NCI-H748 (cell line): ENCODE measurements around the gene RAMP2.
A peak's percentile ranks its signal among the peaks of the same experiment; 100 is the strongest.
"Not testable (repeated sequence)": the region's sequence is repeated elsewhere in the genome, so short reads cannot be mapped to it uniquely, and the experiment has no call there.

ENCODE experiments used
- DNase-seq: peaks from one replicate; lab custom pipeline; 2025; ENCODE audit not compliant: unreplicated experiment; lab: John Stamatoyannopoulos, UW

RAMP2 gene, protein sequence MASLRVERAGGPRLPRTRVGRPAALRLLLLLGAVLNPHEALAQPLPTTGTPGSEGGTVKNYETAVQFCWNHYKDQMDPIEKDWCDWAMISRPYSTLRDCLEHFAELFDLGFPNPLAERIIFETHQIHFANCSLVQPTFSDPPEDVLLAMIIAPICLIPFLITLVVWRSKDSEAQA

DNA sequence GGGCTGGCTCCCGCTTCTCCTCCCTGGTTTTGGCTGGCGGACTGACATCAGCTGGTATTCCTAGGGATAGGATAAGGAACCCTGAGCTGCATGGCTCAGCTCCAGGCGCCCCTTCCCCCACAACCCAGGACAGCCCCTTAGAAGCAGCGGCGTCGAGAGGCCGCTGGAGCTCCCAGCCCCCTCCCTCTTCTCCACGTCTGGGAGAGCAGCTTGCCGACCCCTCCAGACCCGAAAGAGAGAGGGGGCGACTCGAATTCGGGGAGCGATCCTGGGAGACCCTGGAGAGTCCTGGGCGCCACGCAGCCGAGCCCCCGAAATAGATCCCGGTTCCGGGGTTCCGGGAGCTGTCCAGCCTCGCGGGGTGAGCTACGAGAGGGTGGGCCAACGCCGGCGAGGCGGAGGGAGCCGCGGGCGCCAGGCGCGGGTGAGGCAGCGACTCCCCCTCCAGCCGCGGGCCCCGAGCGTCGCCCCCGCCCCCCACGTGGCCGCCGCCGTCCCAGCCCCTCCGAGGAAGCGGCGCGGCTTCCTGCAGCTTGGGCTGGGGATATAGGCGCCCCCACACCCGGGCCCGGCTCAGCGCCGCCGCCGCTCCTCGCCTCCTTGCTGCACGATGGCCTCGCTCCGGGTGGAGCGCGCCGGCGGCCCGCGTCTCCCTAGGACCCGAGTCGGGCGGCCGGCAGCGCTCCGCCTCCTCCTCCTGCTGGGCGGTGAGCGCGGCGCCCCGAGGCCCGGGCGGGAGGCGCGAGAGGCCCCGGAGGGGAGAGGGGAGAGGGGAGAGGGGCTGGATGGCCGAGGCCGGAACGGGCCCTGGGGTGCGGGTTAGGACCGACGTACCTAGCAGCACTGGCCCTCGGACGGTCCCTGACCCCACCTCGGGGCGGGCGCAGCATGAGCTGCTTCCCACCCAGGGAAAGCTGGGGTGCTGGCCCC lies at the start of gene RAMP2:
Gene RAMP2, plus strand, starts transcription at position 576 of the 930 bp plus-strand sequence. Its CDS starts 35 bp downstream, at position 611.
- DNase-seq, result peak; percentile 63

DNA sequence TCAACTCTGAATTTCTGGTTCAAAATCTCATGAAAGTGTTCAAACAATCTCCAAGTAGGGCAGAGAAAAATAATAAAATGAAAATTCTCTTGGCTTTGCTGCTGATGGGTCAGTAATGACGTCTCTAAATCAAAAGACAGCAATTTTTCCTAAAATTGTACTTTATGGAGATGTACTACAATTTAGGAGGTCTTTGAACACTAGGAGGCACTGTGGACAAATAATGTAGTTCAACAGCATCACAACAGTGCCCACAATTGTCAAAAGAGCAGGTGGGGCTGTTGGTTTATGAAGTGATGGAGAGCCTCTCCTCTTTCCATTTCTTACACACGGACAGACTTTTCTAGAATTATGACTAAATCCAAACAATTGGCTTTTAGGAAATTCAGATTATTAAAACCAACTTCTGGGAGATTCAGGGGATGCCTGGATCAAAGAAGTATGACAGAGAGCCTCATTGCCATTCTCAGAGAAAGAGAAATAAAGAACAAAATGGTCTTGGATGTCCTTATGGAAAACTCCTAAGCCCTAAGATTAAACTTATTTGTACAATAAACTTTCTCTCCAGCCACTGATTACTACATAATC lies 39.9 kb upstream of the RAMP2 start:
- peak; percentile 81 for DNase-seq

DNA sequence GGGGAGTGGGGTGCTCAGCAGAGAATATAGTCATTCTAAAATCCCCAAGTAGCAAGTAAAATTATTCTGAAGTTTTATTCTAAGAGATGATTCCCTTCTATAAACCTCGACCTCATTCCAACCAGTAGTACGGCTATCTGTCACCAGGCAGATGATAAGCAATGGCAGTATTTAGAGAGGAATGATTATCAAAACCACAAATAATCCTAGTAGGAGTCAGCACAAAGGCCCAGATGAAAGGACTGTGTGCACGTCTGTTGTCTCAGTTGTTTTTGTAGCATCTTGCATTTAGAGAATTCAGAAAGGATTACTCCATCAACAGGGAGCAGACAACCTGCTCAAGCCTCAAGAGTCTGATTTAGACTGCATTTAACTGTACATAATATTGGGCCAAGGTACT lies 37.4 kb upstream of the RAMP2 start:
- no peak for DNase-seq

DNA sequence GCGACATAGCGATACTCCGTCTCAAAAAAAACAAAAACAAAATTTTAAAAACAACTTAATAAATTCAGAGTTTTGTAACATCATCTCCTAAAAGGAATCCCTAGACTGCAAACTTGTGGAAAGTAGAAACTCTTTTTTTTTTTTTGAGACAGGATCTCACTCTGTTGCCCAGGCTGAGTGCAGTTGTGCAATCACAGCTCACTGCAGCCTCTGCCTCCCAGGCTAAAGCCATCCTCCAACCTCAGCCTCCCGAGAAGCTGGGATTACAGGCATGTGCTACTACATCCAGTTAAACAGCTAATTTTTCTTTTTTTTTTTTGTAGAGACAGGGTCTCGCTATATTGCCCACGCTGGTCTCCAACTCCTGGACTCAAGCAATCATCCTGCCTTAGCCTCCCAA lies 35.9 kb upstream of the RAMP2 start:
- no peak for DNase-seq

DNA sequence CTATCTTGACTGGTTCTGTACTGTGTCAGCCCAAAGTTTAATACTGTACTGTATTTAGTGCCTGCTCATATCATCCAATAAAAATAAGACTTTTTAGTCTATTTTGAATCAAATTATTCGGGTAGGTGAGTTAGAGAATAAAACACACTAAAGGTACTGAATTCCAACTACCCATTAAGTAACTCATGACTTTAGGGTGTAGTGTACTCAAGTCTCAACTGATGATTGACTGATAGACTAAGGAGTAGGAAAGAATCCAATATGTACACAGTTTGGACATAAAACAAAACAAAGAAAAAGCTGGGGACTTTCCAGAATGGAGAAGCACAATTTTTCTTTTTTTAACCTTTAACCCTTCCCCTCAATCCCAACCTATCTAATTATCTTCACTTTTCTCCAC lies 20.3 kb upstream of the RAMP2 start:
- DNase-seq, result no peak

DNA sequence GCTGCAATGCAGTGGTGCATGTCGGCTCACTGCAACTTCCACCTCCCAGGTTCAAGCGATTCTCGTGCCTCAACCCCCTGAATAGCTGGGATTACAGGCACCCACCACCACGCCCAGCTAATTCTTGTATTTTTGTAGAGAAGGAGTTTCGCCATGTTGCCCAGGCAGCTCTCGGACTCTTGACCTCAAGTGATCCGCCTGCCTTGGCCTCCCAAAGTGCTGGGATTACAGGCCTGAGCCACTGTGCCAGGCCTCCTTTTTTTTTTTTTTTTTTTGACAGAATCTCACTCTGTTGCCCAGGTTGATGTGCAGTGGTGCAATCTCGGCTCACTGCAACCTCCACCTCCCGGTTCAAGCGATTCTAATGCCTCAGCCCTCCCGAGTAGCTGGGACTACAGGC lies 18.1 kb upstream of the RAMP2 start:
- not testable (repeated sequence) for DNase-seq

DNA sequence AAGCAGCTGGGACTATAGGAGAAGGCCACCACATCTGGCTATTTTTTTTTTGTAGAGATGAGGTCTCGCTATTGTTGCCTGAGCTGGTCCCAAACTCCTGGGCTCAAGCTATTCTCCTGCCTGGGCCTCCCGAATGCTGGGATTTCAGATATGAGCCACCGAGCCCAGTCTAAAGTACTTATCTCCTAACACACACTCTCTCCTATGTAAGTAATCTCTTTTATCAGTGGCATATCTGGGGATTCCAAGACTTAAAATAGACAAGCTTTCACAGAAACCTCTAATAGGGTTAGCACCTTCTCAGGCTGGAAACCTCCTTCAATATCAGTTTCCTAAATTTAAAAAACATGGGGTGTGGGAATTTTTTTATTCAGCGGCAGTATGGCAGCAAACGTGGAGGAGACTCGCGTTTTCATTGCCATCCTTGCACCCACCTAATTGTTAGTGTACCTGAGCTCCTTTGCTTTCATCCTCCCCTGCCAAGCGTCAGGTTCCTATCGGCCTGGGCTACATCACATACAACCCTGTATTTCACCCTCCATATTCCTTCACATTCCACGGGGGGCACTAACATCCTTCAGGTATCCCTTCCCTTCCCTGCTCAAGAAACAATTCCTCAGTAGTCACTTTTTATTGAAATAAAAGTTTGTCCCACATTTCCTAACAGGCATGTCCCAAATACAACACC lies 17.3 kb upstream of the RAMP2 start:
- peak; percentile 20 for DNase-seq

DNA sequence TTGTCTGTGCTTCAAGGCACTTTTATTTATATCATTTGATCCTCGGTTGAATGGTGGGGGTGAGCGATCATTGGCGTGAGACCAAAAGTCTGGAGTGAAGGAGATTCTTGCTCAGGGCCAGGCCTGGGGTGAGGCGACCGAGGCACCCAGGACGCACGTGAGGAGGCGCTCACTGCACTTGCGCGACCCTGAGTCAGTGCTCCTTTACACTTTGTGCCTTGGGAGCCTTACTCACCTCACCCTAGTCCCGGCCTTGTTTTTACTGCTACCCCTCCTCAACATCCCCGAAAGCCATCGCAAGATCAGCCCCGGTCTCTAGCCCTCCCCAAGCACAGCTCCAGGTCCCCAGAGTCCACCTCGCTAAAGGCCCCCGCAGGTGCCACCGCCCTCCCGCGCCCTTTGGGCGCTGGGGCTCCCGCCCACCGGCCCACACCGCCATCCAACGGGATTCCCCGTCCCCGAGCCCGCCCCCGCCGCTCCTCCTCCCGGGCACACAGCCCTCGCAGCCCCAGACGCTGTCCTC lies 16.7 kb upstream of the RAMP2 start:
- peak; percentile 90 for DNase-seq

DNA sequence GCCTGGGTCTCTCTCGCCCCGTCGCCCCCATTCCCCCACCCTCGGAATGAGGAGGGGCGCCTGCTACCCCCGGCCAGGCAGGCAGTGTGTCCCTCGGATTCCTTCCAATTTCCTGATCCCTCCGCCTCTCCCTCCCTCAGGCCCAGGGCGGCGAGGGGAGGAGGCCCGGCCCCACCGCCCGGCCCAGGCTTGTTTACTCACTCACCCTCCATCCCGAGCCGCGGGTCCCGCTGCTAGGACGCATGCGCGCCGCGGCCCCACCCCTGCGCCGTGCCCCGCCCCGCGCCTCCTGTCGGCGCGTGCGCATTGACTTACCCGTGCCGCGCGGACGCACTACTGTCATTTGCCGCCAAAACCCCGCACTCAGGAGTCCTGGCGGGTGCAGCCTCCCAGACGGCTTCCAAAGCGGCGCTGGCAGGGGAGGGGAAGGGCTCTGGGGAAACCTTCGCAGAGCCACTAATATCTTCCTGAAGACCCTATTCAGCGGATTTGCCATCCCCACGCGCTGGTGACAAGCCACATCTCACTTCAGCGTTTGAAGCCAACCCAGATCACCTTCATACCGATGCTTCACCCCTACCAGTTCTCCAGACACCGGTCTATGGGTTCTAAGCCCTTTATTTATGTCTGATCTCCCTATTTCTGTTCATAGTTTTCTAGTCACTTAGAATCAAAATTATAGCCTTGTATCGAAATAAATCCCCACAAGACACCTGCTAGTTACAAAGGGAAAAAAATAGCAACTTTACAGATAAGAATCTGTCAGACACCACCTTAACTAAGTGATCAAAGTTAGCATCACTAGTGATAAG lies 16.0 kb upstream of the RAMP2 start, which contains the start of gene EZH1:
Gene EZH1, minus strand, starts transcription at position 235 of the 812 bp plus-strand sequence. CDS start 16,099 bp downstream, outside the sequence.
- DNase-seq, result peak; percentile 96

DNA sequence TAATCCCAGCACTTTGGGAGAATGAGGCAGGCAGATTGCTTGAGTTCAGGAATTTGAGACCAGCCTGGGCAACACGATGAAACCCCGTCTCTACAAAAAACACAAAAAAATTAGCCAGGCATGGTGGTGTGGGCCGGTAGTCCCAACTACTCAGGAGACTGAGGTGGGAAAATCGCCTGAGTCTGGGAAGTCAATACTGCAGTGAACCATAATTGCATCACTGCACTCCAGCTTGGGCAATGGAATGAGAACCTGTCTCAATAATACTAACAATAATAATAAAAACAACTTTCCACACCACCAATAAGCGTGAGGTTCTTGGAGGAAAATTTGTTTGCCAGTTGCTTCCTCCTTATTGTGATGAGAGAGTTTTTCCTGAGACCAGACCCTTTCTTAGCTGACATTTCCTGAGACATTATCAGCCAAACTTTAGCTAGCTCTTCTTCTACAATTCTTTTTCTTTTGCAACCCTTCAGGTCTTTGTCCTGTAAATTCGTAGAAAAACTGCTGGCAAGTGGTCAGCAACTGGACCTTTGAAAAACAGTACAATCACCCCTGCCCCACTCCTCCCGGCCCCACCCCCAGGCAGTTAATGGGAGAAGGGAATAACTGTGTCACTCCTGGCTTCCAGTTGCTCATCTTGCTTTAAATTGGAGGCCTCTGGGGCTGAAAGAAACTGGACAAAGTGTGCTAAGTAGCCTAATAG lies 12.7 kb upstream of the RAMP2 start:
- no peak for DNase-seq

DNA sequence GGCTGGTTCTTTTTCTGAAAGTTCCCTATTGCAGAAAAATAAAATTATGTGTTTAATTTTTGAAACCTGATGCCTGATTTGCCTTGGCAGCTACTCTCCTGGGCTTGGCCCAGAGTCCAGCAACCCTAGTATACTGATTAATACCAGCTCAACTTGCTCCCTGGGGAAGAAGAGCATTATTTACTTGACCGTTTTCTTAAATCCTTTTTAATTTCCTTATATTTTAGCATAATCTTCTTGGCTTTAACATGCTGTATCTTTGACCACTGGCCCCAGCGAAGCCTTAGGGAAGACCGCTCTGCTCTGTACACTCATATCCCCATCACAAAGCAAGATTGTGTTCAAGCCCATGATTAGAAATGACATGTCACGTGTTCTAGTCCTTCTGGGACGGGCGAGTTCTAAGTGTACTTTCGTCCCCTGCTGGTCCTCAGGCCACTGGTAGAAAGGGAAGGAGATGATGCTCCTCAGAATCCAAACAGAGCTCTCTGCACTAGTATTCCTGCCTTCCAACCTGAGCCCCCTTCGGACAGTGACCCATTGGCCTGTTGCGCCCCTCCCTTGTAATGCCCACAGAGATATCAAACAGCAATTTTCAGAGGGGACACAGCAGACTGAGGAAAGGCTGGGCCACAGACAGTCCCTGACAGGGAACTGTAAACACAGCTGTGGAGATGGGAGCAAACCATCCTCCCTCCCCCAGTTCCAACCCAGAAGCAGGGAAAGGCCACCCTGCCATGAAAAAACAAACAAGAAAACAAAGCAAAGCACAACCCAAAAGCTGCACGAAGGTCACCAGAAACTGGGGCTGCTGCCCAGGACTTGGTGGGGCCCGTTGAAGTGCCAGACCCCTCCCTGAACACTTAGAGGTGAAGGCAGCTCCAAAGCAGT lies 11.9 kb upstream of the RAMP2 start:
- no peak for DNase-seq

DNA sequence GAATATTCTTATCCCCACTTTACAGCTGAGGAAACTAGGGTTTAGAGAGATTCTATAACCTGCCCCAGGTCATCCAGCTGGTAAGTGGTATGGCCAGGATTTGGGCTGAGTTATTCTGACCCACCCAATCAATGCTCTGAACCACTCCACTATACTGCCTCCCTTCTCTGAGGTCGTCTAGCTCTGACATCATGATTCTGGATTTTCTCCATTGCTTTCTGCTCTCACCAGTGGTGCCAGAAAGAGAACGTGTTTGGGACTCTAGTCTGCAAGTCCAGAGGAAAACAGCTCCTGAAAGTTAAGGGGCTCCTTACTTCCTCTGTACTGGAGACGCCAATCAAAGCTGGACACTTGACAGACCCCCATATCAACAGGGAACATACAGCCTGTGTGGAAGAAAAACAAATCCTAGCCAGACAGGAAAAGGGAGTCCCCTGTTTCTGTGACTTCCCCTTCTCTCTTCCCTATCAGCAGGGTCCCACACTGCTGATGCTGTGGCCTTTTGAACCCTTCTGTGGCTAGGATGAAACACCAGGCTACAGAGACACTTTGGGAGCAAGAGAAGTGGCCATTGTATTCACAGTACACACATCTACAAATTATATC lies 10.2 kb upstream of the RAMP2 start:
- DNase-seq, result no peak

DNA sequence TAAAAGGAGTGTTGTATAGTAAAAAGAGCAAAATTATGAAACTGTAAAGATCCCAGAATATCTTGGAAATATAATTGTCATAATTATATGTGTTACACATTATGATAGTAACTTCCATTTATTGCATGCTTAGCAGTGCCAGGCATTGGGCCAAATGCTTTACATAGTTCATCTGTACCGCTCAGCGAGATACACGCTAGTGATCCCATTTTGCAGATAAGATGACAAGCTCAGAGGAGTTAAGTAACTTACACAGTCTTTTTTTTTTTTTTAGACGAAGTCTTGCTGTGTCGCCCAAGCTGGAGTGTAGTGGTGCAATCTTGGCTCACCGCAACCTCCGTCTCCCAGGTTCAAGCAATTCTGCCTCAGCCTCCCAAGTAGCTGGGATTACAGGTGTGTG lies 9.4 kb upstream of the RAMP2 start:
- DNase-seq, result no peak

DNA sequence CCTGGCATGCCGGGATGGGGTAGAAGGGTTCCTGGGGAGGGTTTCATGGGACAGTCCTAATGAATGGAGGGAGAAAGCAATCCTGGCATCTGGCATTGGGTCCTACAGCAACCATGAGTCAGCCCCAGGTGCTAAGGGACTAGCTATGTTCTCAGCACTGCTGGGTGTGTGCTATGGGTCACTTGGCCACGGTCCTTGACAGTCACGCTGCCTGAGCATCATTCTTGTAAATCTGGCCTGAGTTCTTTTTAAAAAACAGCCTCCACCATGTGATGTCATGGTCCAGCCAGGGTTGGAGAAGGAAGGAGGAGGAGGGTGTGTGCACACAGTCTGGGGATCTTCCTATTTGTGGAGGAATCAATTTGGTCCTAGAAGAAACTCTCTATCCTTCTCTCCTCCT lies 6.2 kb upstream of the RAMP2 start:
- DNase-seq, result no peak

DNA sequence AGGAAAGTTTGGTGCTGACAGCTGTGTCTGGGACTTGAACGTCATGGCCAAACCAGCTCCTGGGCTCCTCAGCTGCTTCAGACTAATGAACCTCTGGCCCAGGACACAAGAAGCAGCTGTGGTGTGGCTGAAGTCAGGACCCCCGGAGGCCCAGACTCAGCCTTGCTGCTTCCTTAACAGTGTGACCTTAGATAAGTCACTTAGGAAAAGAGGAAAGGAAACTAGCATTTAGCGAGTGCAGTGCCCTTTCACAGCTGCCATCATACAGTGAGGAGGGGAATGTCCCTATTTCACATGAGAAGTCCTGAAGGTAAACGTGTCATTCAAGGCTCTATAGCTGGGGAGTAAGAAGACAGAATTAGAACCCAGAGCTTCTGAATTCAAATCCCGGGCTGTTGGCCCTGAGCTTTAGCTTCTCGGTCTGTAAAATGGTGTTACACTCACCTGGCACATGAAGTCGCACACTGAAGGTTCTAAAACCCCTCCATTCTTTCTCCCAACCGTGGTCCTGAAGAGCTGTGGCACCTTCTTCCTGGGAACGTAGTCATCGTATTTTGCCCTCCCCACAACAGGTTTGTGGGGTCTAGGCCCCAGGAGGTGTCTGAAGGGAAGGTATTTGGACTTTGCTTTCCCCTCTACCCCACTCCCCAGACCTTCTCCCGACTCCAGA lies 910 bp upstream of the RAMP2 start:
- no peak for DNase-seq

DNA sequence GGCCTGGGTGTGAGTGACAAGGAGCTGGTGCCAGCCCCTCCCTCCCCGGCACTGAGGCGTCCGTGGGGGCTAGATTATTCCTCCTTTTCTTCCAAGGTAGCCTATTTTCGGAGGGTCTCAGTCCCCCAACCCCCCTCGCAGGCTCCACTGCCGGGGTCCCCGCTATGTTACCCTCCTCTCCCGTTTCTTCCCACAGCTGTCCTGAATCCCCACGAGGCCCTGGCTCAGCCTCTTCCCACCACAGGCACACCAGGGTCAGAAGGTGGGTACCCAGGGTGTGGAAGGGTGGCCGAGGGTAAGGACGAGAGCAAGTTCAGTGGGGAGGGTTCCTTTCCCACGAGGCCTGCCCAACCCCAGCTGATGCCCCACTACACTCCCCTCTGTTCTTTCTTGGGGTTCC lies 611 bp downstream of the RAMP2 start:
- DNase-seq, result no peak

DNA sequence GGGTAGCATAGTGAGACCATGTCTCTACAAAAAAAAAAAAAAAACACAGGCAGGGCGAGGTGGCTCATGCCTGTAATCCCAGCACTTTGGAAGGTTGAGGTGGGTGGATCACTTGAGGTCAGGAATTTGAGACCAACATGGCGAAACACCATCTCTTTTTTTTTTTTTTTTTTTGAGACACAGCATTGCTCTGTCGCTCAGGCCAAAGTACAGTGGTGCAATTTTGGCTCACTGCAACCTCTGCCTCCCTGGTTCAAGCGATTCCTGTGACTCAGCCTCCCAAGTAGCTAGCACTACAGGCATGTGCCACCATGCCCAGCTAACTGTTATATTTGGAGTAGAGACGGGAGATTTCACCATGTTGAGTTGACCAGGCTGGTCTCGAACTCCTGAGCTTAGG lies 5.1 kb downstream of the RAMP2 start:
- no peak for DNase-seq

DNA sequence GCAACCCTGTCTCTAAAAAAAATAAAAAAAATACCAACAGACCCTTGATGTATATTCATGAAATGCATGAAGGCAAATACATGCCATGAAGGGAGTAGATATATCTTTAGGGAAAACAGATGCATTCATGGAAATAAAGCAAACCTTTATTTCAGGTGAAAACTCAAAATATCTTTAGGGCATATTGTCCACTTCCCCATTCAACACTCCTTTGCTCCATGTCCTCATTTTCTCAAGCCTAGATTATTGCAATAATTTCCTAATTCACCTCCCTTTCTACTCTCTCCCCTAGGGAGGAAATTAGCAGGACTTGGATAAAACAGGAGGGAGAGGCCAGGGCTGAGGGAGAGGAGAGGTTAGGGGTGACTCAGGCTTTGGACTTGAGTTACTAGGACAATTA lies 6.5 kb downstream of the RAMP2 start:
- DNase-seq, result no peak
